Measurements from ENCODE around the gene WIPF2. TPM values are rescaled to one million over a fixed set of nuclear protein-coding genes. Genes with fewer than 3 reads are reported as not detected.

Gene WIPF2
- total RNA-seq, 2 donors from 2014 or later, result 22.5 to 25.3 TPM

DNA sequence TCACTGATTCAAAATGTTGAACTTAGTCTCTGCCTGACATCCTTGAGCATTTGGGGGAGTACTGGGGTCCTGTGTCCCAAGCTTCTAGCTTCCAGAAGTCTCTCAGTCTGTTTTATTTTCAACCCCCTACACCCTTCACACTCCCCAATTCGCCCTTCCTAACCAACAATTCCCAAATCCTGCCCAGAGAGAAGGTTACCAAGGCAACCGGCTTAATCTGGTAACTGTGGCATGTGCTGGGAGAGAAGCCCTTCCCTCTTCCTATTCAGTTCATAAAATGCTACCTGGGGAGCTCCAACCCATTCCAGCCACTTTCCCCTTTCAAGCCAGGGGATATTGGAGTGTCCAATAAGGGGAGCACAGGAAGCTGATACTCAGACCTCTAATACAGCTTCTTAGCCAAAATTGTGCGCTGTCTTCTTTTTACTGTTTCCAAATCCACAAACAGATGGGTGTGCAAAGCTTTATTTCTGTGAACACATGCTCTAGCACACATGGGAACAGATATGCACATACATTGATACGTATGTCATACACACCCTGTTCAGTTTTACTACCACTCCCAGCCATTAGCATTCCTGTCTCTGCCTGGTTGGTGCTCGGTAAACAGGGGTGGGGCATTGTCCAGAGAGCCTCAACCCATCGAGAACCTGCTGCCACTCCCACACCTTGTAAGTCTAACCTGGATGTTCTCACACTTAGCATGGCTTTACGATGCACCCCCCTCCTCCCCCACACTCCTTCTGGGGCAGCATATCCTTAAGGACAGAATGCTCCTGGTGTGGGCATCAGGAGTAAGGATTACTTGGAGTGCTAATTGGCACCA is 43.0 kb upstream of the WIPF2 start:
- Histone ChIP-seq H3K4me1 (ENCODE audit: control insufficient read depth, insufficient read depth, low read length) (peaks cover 5% of the 10 kb centered on the region), H3K9ac (ENCODE audit: extremely low read depth, low read length, poor library complexity, severe bottlenecking) (no peak overlapping the region), H3K27ac (ENCODE audit: low read depth, low read length) (no peak overlapping the region), H3K4me3 (ENCODE audit: low read length) (no peak overlapping the region), H3K27me3 (ENCODE audit: control insufficient read depth, insufficient read depth, low read length, poor library complexity, severe bottlenecking) (no peaks in the 10 kb centered on the region), H3K36me3 (ENCODE audit: control insufficient read depth, insufficient read depth, low read length) (peaks cover 45% of the 10 kb centered on the region), H3K9me3 (ENCODE audit: control insufficient read depth, low read length) (no peaks in the 10 kb centered on the region)
- WGBS, 2 experiments (ENCODE audit: insufficient coverage in 1 of 2, insufficient read length in 1 of 2), result 95% methylated on average over 6 to 7 of the region's 7 CpGs
- Mint-ChIP-seq H3K27me3 (ENCODE audit: insufficient read depth) (no peaks in the 10 kb centered on the region), H3K4me1 (peaks cover 3% of the 10 kb centered on the region), H3K36me3 (ENCODE audit: low read depth) (peaks cover 44% of the 10 kb centered on the region), H3K27ac (no peak overlapping the region), H3K9me3 (no peaks in the 10 kb centered on the region), H3K4me3 (no peak overlapping the region)
- peak; percentile 56 for DNase-seq
- TF ChIP-seq, protein P1, sequence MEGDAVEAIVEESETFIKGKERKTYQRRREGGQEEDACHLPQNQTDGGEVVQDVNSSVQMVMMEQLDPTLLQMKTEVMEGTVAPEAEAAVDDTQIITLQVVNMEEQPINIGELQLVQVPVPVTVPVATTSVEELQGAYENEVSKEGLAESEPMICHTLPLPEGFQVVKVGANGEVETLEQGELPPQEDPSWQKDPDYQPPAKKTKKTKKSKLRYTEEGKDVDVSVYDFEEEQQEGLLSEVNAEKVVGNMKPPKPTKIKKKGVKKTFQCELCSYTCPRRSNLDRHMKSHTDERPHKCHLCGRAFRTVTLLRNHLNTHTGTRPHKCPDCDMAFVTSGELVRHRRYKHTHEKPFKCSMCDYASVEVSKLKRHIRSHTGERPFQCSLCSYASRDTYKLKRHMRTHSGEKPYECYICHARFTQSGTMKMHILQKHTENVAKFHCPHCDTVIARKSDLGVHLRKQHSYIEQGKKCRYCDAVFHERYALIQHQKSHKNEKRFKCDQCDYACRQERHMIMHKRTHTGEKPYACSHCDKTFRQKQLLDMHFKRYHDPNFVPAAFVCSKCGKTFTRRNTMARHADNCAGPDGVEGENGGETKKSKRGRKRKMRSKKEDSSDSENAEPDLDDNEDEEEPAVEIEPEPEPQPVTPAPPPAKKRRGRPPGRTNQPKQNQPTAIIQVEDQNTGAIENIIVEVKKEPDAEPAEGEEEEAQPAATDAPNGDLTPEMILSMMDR (conservative IDR thresholded peaks at IDR 0.05), result no peak

DNA sequence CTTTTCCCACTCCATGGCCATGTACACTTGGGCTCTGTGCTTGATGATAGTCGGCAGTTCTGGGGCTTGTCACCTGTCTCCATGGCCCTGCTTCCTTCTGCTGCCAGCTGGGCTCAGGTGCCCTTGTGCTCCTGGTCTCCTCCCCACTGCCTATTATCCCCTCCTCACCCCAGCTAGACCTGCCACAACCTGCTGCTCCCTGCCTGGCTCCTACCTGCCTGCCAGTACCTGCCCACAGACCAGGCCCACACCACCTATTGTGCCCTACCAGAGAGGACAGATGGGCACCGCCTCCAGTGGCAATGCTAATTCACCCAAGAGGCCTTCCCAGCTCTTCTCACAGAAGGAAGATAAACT is 42.4 kb upstream of the WIPF2 start:
- H3K4me3 Mint-ChIP-seq, result peak overlapping the region; percentile 38
- H3K36me3 Mint-ChIP-seq (ENCODE audit: low read depth), result peaks cover 38% of the 10 kb centered on the region
- 100% methylated on average over 1 to 2 of the region's 2 CpGs for WGBS, 2 experiments (ENCODE audit: insufficient coverage in 1 of 2, insufficient read length in 1 of 2)
- H3K36me3 ChIP-seq (ENCODE audit: control insufficient read depth, insufficient read depth, low read length), result peaks cover 39% of the 10 kb centered on the region
- no peak overlapping the region for H3K27ac Mint-ChIP-seq
- no peak overlapping the region for H3K27ac ChIP-seq (ENCODE audit: low read depth, low read length)
- no peaks in the 10 kb centered on the region for H3K9me3 Mint-ChIP-seq
- no peak overlapping the region for H3K9ac ChIP-seq (ENCODE audit: extremely low read depth, low read length, poor library complexity, severe bottlenecking)
- H3K4me3 ChIP-seq (ENCODE audit: low read length), result no peak overlapping the region
- H3K4me1 ChIP-seq (ENCODE audit: control insufficient read depth, insufficient read depth, low read length), result peaks cover 5% of the 10 kb centered on the region
- no peaks in the 10 kb centered on the region for H3K27me3 Mint-ChIP-seq (ENCODE audit: insufficient read depth)
- H3K9me3 ChIP-seq (ENCODE audit: control insufficient read depth, low read length), result no peaks in the 10 kb centered on the region
- no peaks in the 10 kb centered on the region for H3K27me3 ChIP-seq (ENCODE audit: control insufficient read depth, insufficient read depth, low read length, poor library complexity, severe bottlenecking)
- peaks cover 3% of the 10 kb centered on the region for H3K4me1 Mint-ChIP-seq
- peak; percentile 68 for DNase-seq
- TF ChIP-seq, protein P1 (conservative IDR thresholded peaks at IDR 0.05), result no peak

DNA sequence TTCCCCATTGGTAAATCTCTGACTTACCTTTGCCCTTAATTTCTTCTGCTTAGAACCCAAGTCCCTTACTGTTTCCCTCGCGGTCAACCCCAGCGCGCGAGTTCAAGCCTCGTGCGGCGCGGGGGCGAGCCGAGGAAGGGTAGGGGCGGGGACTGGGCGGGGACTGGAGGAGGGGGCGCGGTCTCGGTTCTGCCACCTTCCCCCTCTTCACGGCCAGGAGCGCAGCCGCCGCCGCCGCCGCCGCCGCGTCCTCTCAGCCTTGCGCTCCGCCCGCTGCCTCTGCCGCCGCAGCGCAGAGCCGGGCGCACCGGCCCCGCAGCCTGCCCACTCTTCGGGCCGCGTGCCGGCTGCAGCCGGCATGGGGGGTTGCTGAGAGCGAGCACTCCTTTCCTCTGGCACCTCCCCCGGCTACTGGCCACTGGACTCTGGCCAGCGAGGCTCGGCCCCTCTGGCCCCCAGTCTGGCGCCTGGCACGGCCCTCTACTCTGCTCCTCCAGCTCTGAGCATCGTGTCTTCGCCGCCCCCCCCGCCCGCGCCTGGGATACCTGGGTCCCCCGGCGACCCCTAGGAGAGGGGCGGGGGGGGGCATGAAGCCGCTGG is 41.7 kb upstream of the WIPF2 start, which contains the start of gene RAPGEFL1:
Gene RAPGEFL1 (plus strand): TSS at position 196 of the 600 bp plus-strand sequence. CDS start 392 bp downstream, at position 588.
- 0 to 3% methylated on average over 16 to 56 of the region's 57 CpGs for WGBS, 2 experiments (ENCODE audit: insufficient coverage in 1 of 2, insufficient read length in 1 of 2)
- H3K27me3 ChIP-seq (ENCODE audit: control insufficient read depth, insufficient read depth, low read length, poor library complexity, severe bottlenecking), result no peaks in the 10 kb centered on the region
- H3K36me3 Mint-ChIP-seq (ENCODE audit: low read depth), result peaks cover 32% of the 10 kb centered on the region
- peaks cover 5% of the 10 kb centered on the region for H3K4me1 ChIP-seq (ENCODE audit: control insufficient read depth, insufficient read depth, low read length)
- no peaks in the 10 kb centered on the region for H3K9me3 Mint-ChIP-seq
- peak within 1 kb of the TSS; percentile 38 for H3K4me3 Mint-ChIP-seq
- TF ChIP-seq, protein P1 (conservative IDR thresholded peaks at IDR 0.05), result no peak
- peak within 1 kb of the TSS; percentile 17 for H3K27ac ChIP-seq (ENCODE audit: low read depth, low read length)
- no peak within 1 kb of the TSS for H3K4me3 ChIP-seq (ENCODE audit: low read length)
- H3K9me3 ChIP-seq (ENCODE audit: control insufficient read depth, low read length), result no peaks in the 10 kb centered on the region
- no peak within 1 kb of the TSS for H3K9ac ChIP-seq (ENCODE audit: extremely low read depth, low read length, poor library complexity, severe bottlenecking)
- peak; percentile 97 for DNase-seq
- H3K27me3 Mint-ChIP-seq (ENCODE audit: insufficient read depth), result no peaks in the 10 kb centered on the region
- peaks cover 3% of the 10 kb centered on the region for H3K4me1 Mint-ChIP-seq
- no peak within 1 kb of the TSS for H3K27ac Mint-ChIP-seq
- H3K36me3 ChIP-seq (ENCODE audit: control insufficient read depth, insufficient read depth, low read length), result peaks cover 32% of the 10 kb centered on the region
